Stimulated activated memory B cell treated with anti-CD40 and anti-IgM and Interleukin-4, amounts not matched to agents 10 μg/mL and 1 μg/mL and 100 μg/mL, for 72 hours (primary cell): ENCODE results near the gene METTL1.
A peak's percentile ranks its signal among the peaks of the same experiment; 100 is the strongest.

Experiments used
- ATAC-seq: fragments of 150-1000 bp; cut with Tn5 transposase; 2 replicates; pipeline ENCODE4 v1.10.0; 2021
- H3K27ac Mint-ChIP-seq: one replicate; pipeline ENCODE4 v1.8.0; 2022; ENCODE audit warnings: mild to moderate bottlenecking, mixed read lengths
- H3K27me3 Mint-ChIP-seq: one replicate; pipeline ENCODE4 v1.8.0; 2022; ENCODE audit warnings: mixed read lengths
- H3K36me3 Mint-ChIP-seq: one replicate; pipeline ENCODE4 v1.8.0; 2022; ENCODE audit warnings: mixed read lengths
- H3K4me1 Mint-ChIP-seq: one replicate; pipeline ENCODE4 v1.8.0; 2022; ENCODE audit warnings: mixed read lengths
- H3K4me3 Mint-ChIP-seq: one replicate; pipeline ENCODE4 v1.8.0; 2022; ENCODE audit warnings: mild to moderate bottlenecking, moderate library complexity, mixed read lengths
- H3K9me3 Mint-ChIP-seq: one replicate; pipeline ENCODE4 v1.8.0; 2022; ENCODE audit warnings: mixed read lengths

Gene METTL1

DNA sequence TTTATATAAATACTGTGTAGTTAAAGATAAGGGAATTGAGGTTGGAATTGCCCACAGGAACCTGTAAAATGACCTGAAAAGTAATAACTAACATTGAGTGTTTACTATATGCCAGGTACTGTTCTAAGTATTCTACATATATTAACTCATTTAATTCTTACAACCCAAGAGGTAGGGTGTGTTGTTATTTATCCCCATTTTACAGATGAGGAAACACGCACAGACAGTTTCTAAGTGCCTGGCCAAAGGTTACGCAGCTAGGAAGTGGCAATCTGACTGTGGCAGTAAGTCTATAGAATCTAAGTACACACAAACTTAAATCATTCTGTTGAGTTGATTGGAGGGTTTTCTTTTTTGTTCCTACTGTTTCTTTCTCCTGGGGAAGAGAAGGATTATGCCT is 28.1 kb downstream of the METTL1 start:
- no peak for ATAC-seq
- peak overlapping the region; percentile 97 for H3K27ac Mint-ChIP-seq

DNA sequence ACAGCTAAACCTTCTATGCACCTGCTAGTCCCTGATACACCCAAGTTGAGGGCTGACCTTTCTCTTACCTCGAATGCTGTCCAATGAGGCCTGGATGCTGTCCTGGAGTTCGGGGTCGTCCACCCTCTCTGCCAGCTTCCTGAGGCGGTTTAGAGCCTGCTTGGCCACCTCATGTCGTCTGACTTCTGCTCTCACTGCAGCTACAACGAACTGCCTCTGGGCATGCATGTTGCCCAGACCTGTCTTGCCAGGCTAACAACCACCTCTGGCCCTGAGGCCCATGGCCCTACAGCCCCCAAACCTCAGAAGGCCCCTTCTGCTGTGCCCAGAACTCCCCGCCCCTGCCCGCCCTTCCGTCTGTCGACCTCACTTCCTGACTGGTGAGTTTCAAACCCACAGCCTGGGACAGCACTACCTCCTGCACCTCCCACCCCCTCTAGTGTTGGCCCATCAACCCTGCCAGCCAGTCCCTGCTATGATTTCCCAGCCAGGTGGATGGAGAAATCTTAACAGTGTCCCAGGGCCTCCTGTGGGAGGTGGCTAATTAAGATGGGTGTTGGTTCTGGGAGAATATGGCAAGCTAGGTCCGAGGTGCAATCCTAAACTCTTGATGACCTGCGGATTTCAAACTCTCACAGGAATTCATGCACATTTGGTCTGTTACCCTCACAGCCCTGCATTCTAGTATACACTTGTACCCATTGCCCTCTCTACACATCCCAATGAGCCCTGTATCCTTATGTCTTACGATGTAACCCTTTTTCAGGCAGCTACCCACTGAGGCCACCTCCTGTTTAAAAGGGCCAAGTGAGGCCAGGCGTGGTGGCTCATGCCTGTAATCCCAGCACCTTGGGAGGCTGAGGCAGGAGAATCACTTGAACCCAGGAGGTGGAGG is 29.8 kb downstream of the METTL1 start:
- Mint-ChIP-seq H3K9me3 (no peaks in the 10 kb centered on the region), H3K4me1 (peaks cover 68% of the 10 kb centered on the region), H3K27ac (peak overlapping the region; percentile 87), H3K36me3 (peaks cover 10% of the 10 kb centered on the region), H3K27me3 (no peaks in the 10 kb centered on the region), H3K4me3 (peak overlapping the region; percentile 79)
- peak; percentile 77 for ATAC-seq

More for the DNA sequence above, 28.1 kb downstream of the METTL1 start:
- Mint-ChIP-seq H3K27me3 (no peaks in the 10 kb centered on the region), H3K36me3 (peaks cover 23% of the 10 kb centered on the region), H3K4me3 (peak overlapping the region; percentile 85), H3K4me1 (peaks cover 67% of the 10 kb centered on the region), H3K9me3 (no peaks in the 10 kb centered on the region)

DNA sequence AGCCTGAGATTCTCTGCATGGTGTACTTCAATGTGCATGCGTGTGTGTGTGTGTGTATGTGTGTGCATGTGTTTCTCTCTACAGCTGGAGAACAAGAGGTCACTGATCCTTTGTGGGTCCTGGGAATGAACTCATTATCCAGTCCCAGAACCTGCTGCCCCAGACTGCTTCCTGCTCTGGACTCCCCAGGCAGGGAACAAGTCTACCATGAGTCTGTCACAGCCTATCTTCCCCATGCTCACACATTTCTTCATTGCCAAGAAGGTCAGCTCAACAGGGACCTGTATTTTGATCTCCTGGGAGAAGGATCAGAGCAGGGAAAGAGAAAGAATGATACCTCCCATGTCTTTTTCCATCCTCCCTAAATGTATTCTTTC is 30.5 kb downstream of the METTL1 start:
- Mint-ChIP-seq H3K27ac (peak overlapping the region; percentile 87), H3K9me3 (no peaks in the 10 kb centered on the region), H3K4me1 (peaks cover 71% of the 10 kb centered on the region), H3K27me3 (no peaks in the 10 kb centered on the region), H3K4me3 (peak overlapping the region; percentile 79), H3K36me3 (peaks cover 10% of the 10 kb centered on the region)
- no peak for ATAC-seq

DNA sequence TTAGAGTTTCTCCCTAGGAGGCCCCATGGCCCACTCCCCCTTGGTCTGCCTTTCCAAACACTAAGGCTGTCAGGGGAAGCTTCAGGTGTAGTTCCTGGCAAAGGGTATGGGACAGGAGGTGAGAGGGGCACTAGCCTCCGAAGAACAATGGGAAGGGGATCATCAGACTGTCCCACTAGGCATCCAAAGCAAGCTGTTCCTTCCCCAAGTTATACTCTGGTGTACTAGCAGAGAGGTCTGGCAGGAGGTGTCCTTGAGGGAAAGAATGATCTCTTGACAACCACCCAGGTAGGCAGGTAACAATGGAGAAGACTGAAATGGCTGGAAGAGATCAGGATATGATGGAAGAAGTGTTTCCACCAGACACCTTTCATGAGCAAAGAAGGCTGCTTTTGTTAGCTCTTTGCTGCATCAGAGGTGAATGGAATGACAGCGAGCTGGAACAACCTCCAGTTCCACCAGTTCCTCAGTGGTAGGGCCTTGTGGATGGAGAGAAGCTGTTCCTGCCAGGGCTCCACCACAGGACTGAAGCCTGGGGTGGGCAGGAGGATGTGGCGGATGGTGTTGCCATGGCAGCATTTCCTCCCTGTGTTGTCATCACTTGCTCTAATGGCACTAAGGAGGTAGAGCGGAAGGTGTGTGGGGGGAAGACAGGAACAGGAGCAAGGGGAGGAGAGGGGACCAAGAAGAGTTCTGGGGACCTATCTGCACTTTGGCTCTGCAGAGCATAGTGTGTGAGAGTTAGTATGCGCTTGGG is 31.1 kb downstream of the METTL1 start:
- Mint-ChIP-seq H3K27ac (peak overlapping the region; percentile 87), H3K4me1 (peaks cover 66% of the 10 kb centered on the region), H3K9me3 (no peaks in the 10 kb centered on the region), H3K36me3 (peaks cover 9% of the 10 kb centered on the region), H3K27me3 (no peaks in the 10 kb centered on the region), H3K4me3 (peak overlapping the region; percentile 79)
- ATAC-seq = peak; percentile 45

DNA sequence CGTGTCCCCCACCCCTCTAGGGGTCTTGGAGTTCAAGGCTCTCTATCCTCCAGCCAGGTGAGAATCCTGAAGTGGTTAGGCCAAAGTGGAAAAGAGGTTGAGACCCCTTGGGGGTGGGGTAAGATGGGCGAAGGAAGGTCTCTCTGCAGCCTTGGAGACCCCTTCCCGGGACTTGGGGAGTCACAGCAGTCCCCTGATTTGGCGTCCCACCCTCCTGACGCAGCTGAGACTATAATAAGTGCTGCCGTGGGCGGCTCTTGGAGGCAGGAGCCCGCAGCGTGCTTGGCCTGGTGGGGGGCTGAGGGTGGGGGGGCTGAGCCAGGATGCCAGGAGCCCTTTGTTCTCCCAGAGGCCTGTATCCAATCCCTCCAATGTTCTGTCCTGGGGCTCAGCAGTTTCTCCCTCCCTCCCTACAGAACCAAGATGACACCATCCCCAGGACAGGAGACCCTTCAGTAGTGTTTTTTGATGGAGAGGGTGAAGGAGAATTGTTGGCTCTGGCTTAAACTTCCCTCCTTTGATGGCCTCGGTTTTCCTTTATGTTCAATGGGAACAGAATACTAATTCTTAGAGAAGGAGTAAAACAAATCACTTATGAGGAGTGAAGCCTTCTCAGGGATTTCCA is 31.9 kb downstream of the METTL1 start:
- peak overlapping the region; percentile 87 for H3K27ac Mint-ChIP-seq

DNA sequence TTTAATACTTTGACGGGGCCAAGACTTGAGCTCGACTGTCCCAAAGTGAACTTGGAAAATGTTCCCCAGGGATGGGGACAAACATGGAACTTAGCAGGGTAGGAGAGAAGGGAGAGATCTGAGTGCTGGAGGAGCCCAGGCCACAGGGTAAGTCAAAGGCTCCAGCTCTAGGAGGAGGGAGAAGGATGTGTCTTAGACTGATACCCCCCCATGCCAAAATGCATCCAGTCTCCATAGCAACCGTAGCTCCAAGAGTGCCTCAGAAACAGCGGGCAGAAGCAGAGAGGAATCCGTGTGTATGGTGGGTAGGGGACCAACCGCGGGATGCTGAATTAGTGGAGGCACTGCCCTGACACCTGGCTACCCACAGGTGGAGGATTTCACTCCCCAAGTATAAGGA is 32.5 kb downstream of the METTL1 start:
- Mint-ChIP-seq H3K9me3 (no peaks in the 10 kb centered on the region), H3K36me3 (peaks cover 18% of the 10 kb centered on the region), H3K4me1 (peaks cover 53% of the 10 kb centered on the region), H3K4me3 (no peak overlapping the region), H3K27ac (no peak overlapping the region), H3K27me3 (no peaks in the 10 kb centered on the region)
- ATAC-seq = no peak

More for the DNA sequence above, 31.9 kb downstream of the METTL1 start:
- ATAC-seq = no peak
- H3K27me3 Mint-ChIP-seq = no peaks in the 10 kb centered on the region
- no peak overlapping the region for H3K4me3 Mint-ChIP-seq
- H3K4me1 Mint-ChIP-seq = peaks cover 59% of the 10 kb centered on the region
- H3K36me3 Mint-ChIP-seq = peaks cover 12% of the 10 kb centered on the region
- no peaks in the 10 kb centered on the region for H3K9me3 Mint-ChIP-seq

DNA sequence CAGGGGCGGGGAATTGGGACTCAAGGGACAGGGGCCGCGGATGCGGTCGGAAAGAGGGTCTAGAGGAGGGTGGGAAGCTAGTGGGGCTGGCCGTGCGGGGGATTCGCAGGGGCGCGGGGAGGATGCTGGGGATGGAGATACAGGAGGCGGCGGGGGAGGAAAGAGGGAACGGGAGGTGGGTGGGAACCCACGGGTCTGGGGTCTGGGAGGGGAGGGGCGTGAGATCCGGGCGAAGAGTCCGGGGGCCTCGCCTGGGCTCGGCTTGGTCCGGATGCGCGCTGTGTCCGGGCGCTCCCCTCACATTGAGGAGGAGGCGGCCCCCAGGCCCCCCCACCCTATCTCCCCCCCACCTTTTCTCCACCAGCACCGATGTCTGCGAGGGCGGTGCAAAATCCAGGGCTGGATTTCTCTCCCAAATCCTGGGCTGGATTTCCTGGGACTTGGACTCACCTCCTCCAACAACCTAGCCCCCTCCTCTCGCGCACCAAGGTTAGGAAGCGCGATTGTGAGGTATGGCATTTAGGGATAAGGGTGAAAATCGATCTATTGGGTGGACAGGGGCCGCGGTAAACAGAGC is 33.2 kb downstream of the METTL1 start, which contains the start of gene AGAP2:
AGAP2 (minus strand) TSS at position 82 of the 577 bp plus-strand sequence. CDS start 496 bp downstream, outside the sequence.
- no peak for ATAC-seq
- Mint-ChIP-seq H3K4me1 (peaks cover 48% of the 10 kb centered on the region), H3K27ac (no peak within 1 kb of the TSS), H3K36me3 (peaks cover 22% of the 10 kb centered on the region), H3K27me3 (no peaks in the 10 kb centered on the region), H3K4me3 (no peak within 1 kb of the TSS), H3K9me3 (no peaks in the 10 kb centered on the region)

DNA sequence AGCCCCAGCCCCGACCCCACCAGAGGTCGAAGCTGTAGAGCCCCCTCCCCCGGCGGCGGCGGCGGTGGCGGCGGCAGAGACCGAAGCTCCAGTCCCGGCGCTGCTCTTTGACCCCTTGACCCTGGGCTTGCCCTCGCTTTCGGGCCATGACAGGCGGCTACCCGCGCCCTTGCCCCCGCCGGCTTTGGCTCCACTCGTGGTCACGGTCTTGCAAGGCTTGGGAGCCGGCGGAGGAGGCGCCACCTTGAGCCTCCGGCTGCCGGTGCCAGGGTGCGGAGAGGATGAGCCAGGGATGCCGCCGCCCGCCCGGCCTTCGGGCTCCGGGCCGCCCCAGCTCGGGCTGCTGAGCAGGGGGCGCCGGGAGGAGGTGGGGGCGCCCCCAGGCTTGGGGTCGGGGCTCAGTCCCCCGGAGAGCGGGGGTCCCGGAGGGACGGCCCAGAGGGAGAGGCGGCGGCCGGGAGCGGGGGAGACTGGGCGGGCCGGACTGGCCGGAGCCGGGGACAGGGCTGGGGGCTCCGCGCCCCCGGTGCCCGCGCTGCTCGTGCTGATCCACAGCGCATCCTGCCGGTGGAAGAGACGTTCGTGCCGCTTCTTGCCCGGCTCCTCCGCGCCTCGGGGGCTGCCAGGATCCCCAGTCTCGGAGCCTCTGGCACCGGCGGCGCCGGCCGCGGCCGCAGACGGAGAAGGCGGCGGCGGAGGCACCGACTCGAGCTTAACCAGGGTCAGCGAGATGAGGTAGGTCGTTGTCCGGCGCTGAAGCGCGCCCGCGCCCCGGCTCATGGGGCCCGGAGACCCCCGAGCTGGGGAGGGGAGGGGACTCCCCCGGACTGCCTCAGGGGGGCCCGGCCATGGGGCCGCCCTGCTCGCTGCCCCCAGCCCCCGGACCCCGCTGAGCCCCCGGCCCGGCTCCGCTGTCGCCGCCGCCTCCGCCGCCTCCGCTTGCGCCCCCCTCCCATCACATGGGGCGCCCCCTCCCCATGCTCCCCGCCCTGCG is 34.1 kb downstream of the METTL1 start:
- Mint-ChIP-seq H3K9me3 (no peaks in the 10 kb centered on the region), H3K4me1 (peaks cover 48% of the 10 kb centered on the region), H3K36me3 (peaks cover 32% of the 10 kb centered on the region), H3K27ac (no peak overlapping the region), H3K27me3 (no peaks in the 10 kb centered on the region), H3K4me3 (no peak overlapping the region)
- peak; percentile 57 for ATAC-seq

DNA sequence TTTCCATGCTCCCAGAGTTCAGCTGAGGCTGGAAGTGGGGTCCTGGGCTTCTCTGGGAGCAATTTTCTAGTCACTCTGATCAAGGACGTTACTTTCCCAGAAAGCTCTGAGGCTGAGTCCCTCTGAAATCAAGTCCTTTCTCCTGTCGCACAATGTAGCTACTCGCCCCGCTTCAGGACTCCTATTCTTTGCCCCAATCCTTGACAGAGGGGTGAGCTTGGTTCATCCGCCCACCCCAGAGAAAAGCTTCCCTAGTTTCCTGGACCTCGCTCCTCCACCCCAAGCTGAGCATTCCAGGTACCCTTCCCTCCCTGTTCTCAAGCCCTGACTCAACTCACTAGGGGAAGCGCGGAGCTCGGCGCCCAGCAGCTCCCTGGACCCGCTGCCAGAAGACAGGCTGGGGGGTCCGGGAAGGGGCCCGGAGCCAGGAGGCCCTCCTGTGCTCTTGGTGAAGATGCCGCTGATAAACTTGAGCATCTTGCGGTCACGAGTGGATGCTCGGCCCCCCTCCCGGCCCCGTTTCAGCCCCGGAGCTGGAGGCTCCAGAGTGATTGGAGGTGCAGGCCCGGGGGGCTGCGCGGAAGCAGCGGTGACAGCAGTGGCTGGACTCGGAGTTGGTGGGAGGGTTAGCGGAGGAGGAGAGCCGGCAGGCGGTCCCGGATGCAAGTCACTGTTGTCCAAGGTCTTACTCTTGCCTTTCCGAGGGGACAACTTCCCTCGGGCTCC is 35.0 kb downstream of the METTL1 start:
- Mint-ChIP-seq H3K4me1 (peaks cover 39% of the 10 kb centered on the region), H3K27me3 (no peaks in the 10 kb centered on the region), H3K9me3 (no peaks in the 10 kb centered on the region), H3K27ac (no peak overlapping the region), H3K36me3 (peaks cover 41% of the 10 kb centered on the region), H3K4me3 (no peak overlapping the region)
- no peak for ATAC-seq

DNA sequence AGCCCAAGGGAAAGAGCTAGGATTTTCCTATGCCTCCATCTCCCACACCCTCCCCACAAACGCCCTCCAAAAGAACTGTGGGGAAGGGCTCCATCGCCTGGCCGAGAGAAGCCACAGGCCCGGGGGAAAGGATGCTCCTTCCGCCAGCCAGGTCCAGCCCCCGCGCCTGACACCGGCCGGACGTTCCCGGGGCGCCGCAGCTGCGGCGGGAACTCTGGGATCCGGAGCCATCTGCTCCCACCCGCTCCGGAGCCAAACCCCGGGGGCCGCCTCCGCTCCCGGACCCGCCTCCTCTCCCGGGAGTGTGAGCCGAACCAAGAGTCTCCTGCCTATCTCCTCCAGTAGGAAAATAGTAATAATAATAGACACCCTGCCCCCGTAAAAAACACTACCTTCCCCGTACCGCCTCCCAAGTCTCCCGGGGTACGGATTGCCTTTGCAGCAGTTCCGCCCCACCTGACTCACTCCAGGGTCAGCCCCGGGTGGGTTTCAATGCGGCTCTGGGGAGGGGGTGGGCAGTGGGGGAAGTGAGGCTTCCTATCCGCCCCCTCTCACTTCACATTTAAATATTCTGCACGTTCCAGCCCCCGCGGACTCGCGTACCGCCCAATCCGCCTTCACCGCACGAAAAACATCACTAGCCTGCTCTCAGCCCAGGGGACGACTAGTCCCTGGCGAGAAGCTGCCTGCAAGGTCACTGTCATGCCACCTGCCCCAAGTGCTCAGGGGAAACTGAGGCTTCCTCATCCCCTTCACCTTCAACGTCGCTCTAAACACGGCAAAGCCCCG is 35.8 kb downstream of the METTL1 start:
- ATAC-seq = no peak
- H3K9me3 Mint-ChIP-seq = no peaks in the 10 kb centered on the region
- H3K27ac Mint-ChIP-seq = no peak overlapping the region
- no peak overlapping the region for H3K4me3 Mint-ChIP-seq
- peaks cover 32% of the 10 kb centered on the region for H3K4me1 Mint-ChIP-seq
- H3K36me3 Mint-ChIP-seq = peaks cover 48% of the 10 kb centered on the region
- no peaks in the 10 kb centered on the region for H3K27me3 Mint-ChIP-seq

DNA sequence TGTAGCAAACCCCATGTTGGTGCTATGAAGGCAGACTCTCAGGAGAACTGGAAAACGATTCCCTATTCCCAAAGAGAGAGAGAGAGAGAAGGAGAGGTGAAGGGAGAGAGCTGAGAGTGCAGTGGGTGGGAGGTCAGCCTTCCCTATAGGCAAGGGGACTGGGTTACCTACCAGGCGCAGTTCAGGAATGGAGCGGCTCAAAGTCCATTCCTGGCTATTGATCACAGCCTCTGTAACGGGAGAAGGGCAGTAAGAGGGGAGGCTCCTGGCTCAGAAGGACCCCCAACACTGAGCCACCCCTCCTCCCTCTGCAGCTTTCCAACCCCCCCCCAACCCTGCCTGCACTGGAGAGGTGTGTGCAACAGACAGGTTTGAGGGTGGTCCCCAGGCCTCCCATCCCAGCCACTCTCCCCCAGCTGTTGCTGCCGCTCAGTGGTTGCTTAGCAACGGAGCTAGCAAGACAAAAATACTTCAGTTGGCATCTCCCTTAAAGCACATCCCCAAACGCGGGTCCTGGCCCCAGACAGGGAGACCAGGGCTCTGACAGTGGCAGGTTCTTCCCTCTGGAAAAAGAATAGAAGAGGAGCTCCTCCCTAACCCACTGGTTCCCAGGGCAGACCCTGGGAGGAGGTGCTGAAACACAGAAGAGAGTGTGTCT is 36.6 kb downstream of the METTL1 start:
- peaks cover 56% of the 10 kb centered on the region for H3K36me3 Mint-ChIP-seq
- H3K4me3 Mint-ChIP-seq = no peak overlapping the region
- no peaks in the 10 kb centered on the region for H3K27me3 Mint-ChIP-seq
- H3K27ac Mint-ChIP-seq = no peak overlapping the region
- ATAC-seq = no peak
- H3K4me1 Mint-ChIP-seq = peaks cover 24% of the 10 kb centered on the region
- no peaks in the 10 kb centered on the region for H3K9me3 Mint-ChIP-seq

DNA sequence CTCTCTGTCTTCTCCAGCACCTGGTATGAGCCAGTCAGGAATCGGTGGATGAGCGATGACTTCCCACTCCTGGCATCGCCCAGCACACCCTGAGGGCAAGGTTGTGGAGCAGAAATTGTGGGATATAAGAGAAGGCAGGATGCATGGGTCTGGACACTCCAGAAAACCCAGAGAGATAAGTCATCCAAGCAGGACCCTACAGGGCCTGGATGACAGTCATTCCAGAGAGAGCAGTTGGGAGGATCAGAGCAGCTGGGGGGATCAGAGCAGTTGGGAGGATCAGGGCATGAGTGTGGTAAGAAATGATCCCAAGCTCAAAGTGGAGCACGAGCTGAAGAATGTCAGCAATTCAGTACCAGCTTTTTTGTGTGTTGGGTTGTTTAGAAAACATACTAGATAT is 37.3 kb downstream of the METTL1 start:
- Mint-ChIP-seq H3K27me3 (no peaks in the 10 kb centered on the region), H3K9me3 (no peaks in the 10 kb centered on the region), H3K4me3 (no peak overlapping the region), H3K36me3 (peaks cover 56% of the 10 kb centered on the region), H3K4me1 (peaks cover 16% of the 10 kb centered on the region), H3K27ac (no peak overlapping the region)
- ATAC-seq = no peak
